Right forelimb (tissue), 1 donor: ENCODE measurements around the gene APOH.

Source experiments
- DNase-seq: peaks from one replicate; pipeline ENCODE4 v3.0.0-alpha.2; 2018

The APOH gene

GRCh38 chr17:66190738-66191592, 38.2 kb downstream of the APOH start:
- no peak for DNase-seq

GRCh38 chr17:66187718-66188117, 41.5 kb downstream of the APOH start:
- no peak for DNase-seq

GRCh38 chr17:66185862-66186261, 43.4 kb downstream of the APOH start:
- no peak for DNase-seq

GRCh38 chr17:66184392-66184791, 44.8 kb downstream of the APOH start:
- no peak for DNase-seq

- DNase-seq, result no peak
Measured at GRCh38 chr17:66183529-66183928, 45.7 kb downstream of the APOH start.

DNA sequence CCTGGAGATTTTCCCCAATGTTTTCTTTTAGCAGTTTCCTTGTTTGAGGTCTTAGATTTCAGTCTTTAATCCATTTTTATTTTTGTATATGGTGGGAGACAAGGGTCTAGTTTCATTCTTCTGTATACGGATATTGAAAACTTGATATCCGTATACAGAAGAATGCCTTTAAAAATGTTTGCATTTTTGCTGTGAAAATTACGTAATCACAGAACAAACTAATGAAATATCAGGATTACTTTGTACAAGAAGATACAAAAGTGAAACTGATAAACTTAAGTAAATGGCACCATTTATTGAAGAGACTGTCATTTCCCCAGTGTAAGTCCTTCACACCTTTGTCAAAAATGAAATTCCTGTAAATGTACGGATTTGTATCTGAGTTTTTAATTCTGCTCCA, 50.6 kb downstream of the APOH start:
- DNase-seq, result no peak

DNA sequence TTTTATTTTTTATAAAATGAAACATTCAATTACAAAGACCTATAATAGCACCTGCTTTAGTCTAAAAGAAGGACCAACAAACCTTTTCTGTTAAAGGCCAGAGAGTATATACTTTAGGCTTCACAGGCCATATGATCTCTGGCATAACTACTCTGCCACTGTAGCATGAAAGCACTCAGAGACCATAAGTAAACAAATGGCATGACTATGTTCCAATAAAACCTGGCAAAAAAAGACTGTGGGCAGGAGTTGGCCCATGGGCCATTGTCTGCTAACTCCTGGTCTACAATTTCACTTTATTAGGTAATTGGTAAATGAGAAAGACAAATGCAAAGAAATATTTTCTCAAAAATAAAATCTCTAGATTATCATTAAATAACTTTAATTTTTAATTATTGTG, 52.2 kb downstream of the APOH start:
- DNase-seq, result no peak

- DNase-seq, result no peak
Measured at GRCh38 chr17:66175892-66176291, 53.3 kb downstream of the APOH start.

DNA sequence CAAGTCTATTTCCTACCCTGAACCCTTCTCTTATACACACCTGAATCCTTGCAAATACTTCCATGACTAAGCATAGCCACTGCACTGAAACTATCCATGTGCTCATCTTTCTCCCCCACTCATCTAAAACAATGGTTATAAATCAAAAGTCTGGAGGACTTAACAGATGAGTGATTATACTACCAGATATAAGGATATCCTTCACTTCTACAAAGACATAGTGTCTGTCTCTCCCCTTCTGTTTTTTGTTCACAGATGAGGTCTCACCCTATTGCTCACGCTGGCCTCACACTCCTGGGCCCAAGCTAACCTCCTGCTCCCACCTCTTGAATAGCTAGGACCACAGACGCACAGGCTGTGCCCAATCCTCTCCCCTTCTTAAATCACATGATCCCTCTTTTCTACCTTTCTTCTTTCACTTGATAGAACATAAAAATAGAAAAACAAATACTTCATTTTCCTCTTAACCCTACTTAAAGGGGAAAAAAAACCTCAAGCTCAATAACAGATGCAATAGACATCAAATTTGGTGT, 56.5 kb downstream of the APOH start:
- no peak for DNase-seq

GRCh38 chr17:66172144-66172543, 57.1 kb downstream of the APOH start:
- DNase-seq, result no peak

DNA sequence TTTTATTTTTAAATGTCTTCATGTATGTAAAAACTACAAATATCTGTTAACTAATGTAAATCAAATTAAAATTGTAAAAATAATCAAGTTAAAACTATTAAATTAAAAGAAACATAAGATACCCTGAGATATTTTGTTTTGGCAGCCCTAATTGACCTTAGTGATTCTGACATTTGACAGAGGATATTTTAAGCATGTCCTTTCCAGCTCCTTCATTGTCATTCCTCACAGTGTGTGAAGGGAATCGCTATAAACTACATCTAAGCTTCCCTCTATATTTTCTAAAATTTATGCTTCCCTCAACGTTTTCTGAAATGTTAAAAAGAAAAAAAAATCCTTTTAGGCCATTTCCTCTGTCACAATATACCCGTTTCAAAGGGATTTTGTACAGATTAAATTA, 57.5 kb downstream of the APOH start:
- DNase-seq, result no peak

DNA sequence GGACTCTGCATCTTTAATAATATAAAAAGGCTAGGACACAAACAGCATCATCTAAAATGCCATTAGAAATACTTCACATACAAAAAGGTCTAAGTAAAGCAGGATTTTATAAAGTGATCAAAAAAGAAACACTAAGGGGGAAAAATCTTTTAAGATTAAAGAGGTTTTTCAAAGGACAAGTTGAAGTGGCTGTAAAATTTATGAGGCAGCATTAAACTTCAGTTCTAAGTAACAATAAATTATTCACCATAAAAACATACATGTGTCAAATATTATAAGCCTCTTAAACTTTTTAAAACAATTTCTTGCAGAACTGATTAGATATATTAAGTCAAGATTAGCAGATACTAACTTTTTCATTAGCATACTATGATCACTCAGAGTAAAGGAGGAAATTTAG, 58.0 kb downstream of the APOH start:
- DNase-seq, result no peak

- DNase-seq, result no peak
Measured at GRCh38 chr17:66169839-66170238, 59.4 kb downstream of the APOH start.

DNA sequence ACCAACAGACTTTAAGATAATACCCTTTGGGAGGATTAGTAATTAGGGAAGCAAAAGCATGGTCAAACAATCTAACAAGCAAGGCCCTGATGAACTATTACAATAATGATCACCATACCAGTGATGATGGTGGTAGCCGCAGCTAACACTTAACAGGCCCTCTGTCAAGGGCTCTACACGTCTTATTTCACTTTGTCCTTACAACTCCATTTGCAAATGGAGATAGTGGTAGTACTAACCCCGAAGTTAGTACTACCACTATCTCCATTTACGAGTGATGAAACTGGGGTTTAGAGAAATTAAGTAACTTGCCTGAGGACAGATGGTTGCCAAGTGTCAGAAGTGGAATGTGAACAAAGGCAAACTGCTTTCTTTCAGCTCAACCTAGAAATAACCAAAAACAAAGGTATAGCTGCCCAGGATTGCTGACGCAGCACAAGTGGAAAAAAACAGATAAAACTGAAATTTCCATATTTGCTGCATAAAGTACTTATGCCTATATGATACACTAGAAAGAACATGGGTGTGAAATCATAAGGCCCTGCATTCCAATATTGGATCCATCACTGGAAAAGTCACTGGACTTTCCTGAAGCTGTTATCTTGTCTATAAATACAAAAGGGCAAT, 61.9 kb downstream of the APOH start:
- no peak for DNase-seq

DNA sequence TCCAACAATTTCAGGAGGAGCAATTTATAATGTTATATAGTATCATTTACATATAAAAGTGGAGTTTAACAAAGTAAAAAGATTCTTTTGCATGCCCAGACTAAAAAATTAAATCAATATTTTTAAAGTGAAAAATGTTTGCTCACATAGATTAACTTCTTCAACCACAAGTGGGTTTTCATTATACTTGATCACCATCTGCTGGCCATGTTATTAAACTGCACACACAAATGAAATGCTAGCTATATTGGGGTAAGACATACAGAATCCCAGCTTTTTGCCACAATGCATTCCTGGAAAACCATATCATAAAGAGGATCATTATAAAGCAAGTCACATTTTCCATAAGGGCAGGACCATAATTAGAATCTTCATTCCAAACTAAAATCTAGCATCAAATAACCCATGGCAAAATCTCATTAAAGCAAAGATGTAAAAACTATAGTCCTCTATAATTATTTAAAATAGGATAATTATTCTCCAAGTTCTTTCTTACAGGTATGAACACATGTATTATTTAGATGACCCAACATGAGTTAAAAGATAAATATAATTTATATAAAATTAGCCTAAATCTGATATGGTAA, 63.6 kb downstream of the APOH start:
- DNase-seq, result no peak
